A549 treated with AZD9567 at 1 μM for 4 hours (cell line): ENCODE results near the gene SAMM50. TPM values are rescaled to one million over a fixed set of nuclear protein-coding genes. Genes with fewer than 3 reads are reported as not detected.

ENCODE experiments used
- total RNA-seq: library from RNA; stranded (reverse); fragments of 200-300 nt; extraction: Qiagen RNA extraction; gene quantifications from 5 replicates; pipeline ENCODE4 v1.2.3, GENCODE V29; 2022; ENCODE audit not compliant: insufficient read depth

SAMM50 gene
- total RNA-seq: 44.4 to 50.4 TPM (median 47.7 TPM) in 5 replicates

GRCh38 chr22:43955040-43955882 is at the start of gene SAMM50:
TSS of gene SAMM50 (plus strand) at chr22:43955442. CDS start at chr22:43955578, 136 bp downstream.

GRCh38 chr22:43923631-43924464 is 31.4 kb upstream of the SAMM50 start, which contains the start of gene PNPLA3:
TSS of gene PNPLA3 (plus strand) at chr22:43923805. CDS start at chr22:43923912, 107 bp downstream.

GRCh38 chr22:44024288-44024921 is 69.2 kb downstream of the SAMM50 start, which contains the start of gene PARVB:
TSS of gene PARVB (plus strand) at chr22:44024302. CDS start at chr22:44024340, 38 bp downstream.

Other genes starting within 250 kb of the SAMM50 start
- gene EFCAB6, start 143.1 kb upstream of the SAMM50 start, total RNA-seq: 0.15 to 0.52 TPM (median 0.51 TPM) in 4 of 5 replicates, not detected in the other
- not detected in 5 replicates for gene SULT4A1, start 92.9 kb upstream of the SAMM50 start, total RNA-seq
- 0.05 to 0.06 TPM (median 0.05 TPM) in 3 of 5 replicates, not detected in the others for gene PNPLA5, start 63.4 kb upstream of the SAMM50 start, total RNA-seq
- gene PNPLA3, start 31.6 kb upstream of the SAMM50 start, total RNA-seq: 0.62 to 1.0 TPM (median 0.88 TPM) in 4 of 5 replicates, not detected in the other
- gene PARVB, start 68.9 kb downstream of the SAMM50 start, total RNA-seq: 38.4 to 41.5 TPM (median 39.5 TPM) in 5 replicates
- not detected in 5 replicates for gene PARVG, start 225.5 kb downstream of the SAMM50 start, total RNA-seq